Ovary (tissue), 9 donors: ENCODE measurements around the gene GRHL3. TPM values are rescaled to one million over a fixed set of nuclear protein-coding genes. Genes with fewer than 3 reads are reported as not detected.

Source experiments
- DNase-seq, 5 donors: peaks; one replicate each; pipeline ENCODE4 v3.0.0-alpha.2; 2019 to 2020
- H3K27ac ChIP-seq, 2 donors: fragments of 200-600 bp; one replicate each; pipeline versions ENCODE4 v1.5.1 to v1.8.0; 2019 to 2022
- H3K27me3 ChIP-seq: fragments of 200-600 bp; one replicate; pipeline ENCODE4 v1.8.0; 2022
- H3K36me3 ChIP-seq: fragments of 200-600 bp; sonication (generic); one replicate; pipeline ENCODE4 v1.5.1; 2019
- H3K4me1 ChIP-seq: one replicate; pipeline ENCODE4 v1.8.1; 2013; ENCODE audit warnings: mild to moderate bottlenecking, moderate library complexity; ENCODE audit not compliant: insufficient read depth
- H3K4me3 ChIP-seq: fragments of 200-600 bp; sonication (generic); one replicate; pipeline ENCODE4 v1.5.1; 2017
- H3K9me3 ChIP-seq, 2 donors: fragments of 200-600 bp in 1 of 2; sonication (generic) in 1 of 2; one replicate each; pipeline versions ENCODE4 v1.5.1 to v1.8.1; 2013 to 2019; ENCODE audit warnings: mild to moderate bottlenecking in 1 of 2, moderate library complexity in 1 of 2
- EP300 ChIP-seq: sonication (generic); formaldehyde crosslinking; IDR thresholded peaks from one replicate; pipeline ENCODE4 v1.6.1; 2017; ENCODE audit warnings: antibody characterized with exemption
- POLR2A ChIP-seq: fragments of 450-650 bp; IDR thresholded peaks from one replicate; pipeline ENCODE4 v1.6.1; 2017; ENCODE audit warnings: antibody characterized with exemption, mild to moderate bottlenecking, moderate library complexity
- WGBS, 3 donors: extraction: QIAGEN DNeasy Blood & Tissue Kit in 1 of 3; methylation state at CpG; one replicate each; pipeline versions ENCODE4 v1.1.5 to v1.1.7; 2013 to 2017; 5-methylcytosine and 5-hydroxymethylcytosine counted together
- intact Hi-C, 4 donors: fragments of 100-400 bp; cut with DNase I; formaldehyde crosslinking; loops; one replicate each; pipeline versions ENCODE4 v1.11.0 to v1.15.1; 2022 to 2023
- polyA plus RNA-seq, 2 donors: library from polyadenylated mRNA; stranded (reverse); fragments of 200-250 nt in 1 of 2; fragments of 350-450 nt in 1 of 2; fragmentation: Illumina TruSeq in 1 of 2; extraction: RNeasy Lipid Tissue Mini Kit (QIAGEN cat#74804) in 1 of 2; gene quantifications; one replicate each; pipeline ENCODE4 v1.2.3, GENCODE V29; 2013 to 2014
- total RNA-seq, 7 donors: library from RNA; depleted of rRNA in 2 of 7; stranded (reverse); fragments of >200 nt in 2 of 7; fragmentation: NEBNext Ultra II Directional in 3 of 7; extraction: Animal tissue kit (Norgen Biotek cat#: 25700) in 3 of 7; gene quantifications; one replicate each; pipeline versions ENCODE4 v1.1.0 to v1.2.4, GENCODE V29; 2016 to 2023
- TF ChIP-seq, protein P1 (sequence below), 3 donors: fragments of 450-650 bp in 2 of 3; fragments of 200-600 bp in 1 of 3; IDR thresholded peaks; one replicate each; pipeline versions ENCODE4 v1.5.1 to v1.8.0; 2016 to 2022; ENCODE audit warnings: antibody characterized with exemption in 3 of 3, mild to moderate bottlenecking in 1 of 3
- donor health status: DM: no; HTN: no; CAD: no; lungs with moderate emphysema.
- donor health status: DM: no; HTN: no; CAD: no.
- donor health status: Bipolar disorder and iron deficiency.
- donor health status: DM: yes; HTN: yes; CAD: no.
- donor health status: DM: no; HTN: no; CAD: no.
- donor health status: DM: yes; HTN: yes; CAD: no.

Gene GRHL3
- total and polyA plus RNA-seq, 9 donors: 0.15 to 1.6 (median 0.48) TPM; not detected in 6

DNA sequence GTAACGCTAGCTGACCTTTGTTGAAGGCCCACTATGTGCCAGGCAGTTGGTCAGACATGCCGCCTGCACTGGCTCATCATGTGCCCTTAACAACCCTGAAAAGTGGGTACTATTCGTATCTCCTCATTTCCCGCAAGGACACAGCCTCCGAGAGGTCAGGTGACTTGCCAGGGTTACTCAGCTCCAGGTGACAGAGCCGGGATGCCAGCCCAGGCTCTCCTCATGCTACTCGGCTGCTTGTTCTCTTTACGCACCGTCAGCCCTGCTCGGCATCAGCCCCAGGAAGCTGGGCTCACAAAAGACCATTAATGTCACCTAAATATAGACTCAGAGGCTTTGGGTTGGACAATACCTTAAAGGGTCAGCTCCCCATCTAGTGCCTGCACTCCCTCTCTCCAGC is 29.0 kb downstream of the GRHL3 start:
- 87 to 90% (median 89%) methylated on average over 10 of the region's 10 CpGs for WGBS, 3 donors
- Histone ChIP-seq H3K36me3 (no peaks in the 10 kb centered on the region), H3K4me3 (no peak overlapping the region), H3K27me3 (no peaks in the 10 kb centered on the region), H3K27ac (no peak overlapping the region), H3K4me1 (no peaks in the 10 kb centered on the region), H3K9me3 (no peaks in the 10 kb centered on the region)
- TF ChIP-seq EP300: no peak
- no peak for TF ChIP-seq POLR2A
- intact Hi-C loops: no loop called here
- DNase-seq: no peak

DNA sequence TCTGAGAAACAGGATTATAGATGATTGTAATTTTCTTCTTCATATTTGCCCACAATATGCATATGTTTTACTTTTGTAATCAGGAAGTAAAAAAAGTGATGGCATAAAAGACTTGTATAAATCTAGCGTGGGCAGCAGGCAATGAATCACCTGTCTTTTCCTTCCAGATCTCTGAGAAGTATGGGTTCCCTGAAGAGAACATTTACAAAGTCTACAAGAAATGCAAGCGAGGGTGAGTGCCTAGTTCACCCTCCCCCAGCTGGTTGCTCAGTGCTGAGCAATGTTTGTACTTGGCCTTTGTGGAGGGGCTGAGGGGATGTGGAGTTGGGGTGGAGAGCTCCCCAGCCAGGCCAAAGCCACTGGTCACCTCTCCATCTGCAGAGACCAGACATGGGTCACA is 30.7 kb downstream of the GRHL3 start:
- TF ChIP-seq POLR2A (no peak), EP300 (no peak)
- TF ChIP-seq, protein P1, sequence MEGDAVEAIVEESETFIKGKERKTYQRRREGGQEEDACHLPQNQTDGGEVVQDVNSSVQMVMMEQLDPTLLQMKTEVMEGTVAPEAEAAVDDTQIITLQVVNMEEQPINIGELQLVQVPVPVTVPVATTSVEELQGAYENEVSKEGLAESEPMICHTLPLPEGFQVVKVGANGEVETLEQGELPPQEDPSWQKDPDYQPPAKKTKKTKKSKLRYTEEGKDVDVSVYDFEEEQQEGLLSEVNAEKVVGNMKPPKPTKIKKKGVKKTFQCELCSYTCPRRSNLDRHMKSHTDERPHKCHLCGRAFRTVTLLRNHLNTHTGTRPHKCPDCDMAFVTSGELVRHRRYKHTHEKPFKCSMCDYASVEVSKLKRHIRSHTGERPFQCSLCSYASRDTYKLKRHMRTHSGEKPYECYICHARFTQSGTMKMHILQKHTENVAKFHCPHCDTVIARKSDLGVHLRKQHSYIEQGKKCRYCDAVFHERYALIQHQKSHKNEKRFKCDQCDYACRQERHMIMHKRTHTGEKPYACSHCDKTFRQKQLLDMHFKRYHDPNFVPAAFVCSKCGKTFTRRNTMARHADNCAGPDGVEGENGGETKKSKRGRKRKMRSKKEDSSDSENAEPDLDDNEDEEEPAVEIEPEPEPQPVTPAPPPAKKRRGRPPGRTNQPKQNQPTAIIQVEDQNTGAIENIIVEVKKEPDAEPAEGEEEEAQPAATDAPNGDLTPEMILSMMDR (IDR thresholded peaks at IDR 0.05): no peak
- Histone ChIP-seq H3K36me3 (no peaks in the 10 kb centered on the region), H3K27me3 (no peaks in the 10 kb centered on the region), H3K27ac (no peak overlapping the region), H3K4me3 (no peak overlapping the region), H3K9me3 (no peaks in the 10 kb centered on the region), H3K4me1 (no peaks in the 10 kb centered on the region)
- no peak for DNase-seq
- 83 to 92% (median 88%) methylated on average over 2 of the region's 2 CpGs for WGBS, 3 donors
- intact Hi-C loops: no loop called here

DNA sequence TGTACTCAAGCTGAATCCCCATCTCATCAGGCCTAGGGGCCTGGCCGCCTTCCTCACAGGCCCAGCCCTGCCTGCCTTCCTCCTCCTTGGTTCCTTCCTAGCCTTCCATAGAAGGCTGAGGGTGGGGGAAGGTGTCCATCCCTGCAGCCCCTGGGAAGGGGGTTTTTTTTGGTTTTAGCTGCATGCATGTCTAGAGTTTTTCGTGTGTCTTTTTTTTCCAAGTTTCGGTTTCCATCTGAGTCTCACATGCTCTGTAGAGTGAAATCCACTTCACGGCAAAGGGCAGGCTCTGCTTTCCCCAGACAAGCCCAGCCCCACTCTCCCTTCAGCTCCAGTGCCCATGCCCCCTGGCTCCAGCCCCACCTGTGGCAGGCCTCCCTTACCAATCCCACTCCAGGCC is 32.1 kb downstream of the GRHL3 start:
- TF ChIP-seq, protein P1 (IDR thresholded peaks at IDR 0.05): no peak
- TF ChIP-seq EP300 (no peak), POLR2A (no peak)
- WGBS, 3 donors: 81 to 88% (median 87%) methylated on average over 4 of the region's 4 CpGs
- intact Hi-C loops: no loop called here

DNA sequence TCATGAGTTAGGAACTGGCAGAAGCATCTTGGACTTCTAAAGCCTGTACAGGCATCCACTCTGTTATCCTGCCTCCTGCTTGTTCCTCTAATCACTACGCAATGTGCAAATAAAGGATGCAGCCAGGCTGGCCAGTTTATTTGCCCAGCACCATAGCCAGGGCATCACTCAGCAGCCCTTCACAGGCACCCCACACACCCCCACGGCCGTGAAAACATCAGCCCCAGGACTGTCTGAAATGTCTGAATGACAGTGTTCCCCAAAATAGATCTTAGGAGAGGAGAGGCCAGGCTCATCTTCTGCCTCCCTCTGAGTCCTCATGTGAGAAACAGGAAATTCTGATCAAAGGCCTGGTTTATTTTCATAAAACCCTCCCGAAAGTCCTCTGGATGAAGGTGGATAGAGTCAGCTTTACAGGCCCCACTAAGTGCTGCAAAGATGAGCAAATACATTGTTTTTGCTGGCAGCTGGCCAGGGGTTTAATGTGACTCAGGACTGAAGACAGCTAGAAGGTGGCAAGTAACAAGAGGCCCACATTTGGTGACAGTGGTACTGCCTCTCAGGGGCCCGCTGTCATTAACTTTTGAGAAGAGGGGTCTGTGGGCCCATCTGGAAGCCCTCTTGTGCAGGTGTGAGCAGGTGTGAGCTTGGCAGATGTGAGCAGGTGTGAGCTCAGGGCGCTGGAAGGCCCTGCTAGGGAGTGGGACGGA is 32.9 kb downstream of the GRHL3 start:
- Histone ChIP-seq H3K36me3 (no peaks in the 10 kb centered on the region), H3K4me3 (no peak overlapping the region), H3K4me1 (no peaks in the 10 kb centered on the region), H3K27ac (no peak overlapping the region), H3K27me3 (no peaks in the 10 kb centered on the region), H3K9me3 (no peaks in the 10 kb centered on the region)
- TF ChIP-seq EP300 (no peak), POLR2A (no peak)
- TF ChIP-seq, protein P1 (IDR thresholded peaks at IDR 0.05): no peak
- no peak for DNase-seq
- WGBS, 3 donors: 63 to 69% (median 65%) methylated on average over 7 of the region's 7 CpGs
- intact Hi-C loops: no loop called here

More for the DNA sequence above, 32.1 kb downstream of the GRHL3 start:
- no peak for DNase-seq
- Histone ChIP-seq H3K4me1 (no peaks in the 10 kb centered on the region), H3K27me3 (no peaks in the 10 kb centered on the region), H3K9me3 (no peaks in the 10 kb centered on the region), H3K27ac (no peak overlapping the region), H3K4me3 (no peak overlapping the region), H3K36me3 (no peaks in the 10 kb centered on the region)

DNA sequence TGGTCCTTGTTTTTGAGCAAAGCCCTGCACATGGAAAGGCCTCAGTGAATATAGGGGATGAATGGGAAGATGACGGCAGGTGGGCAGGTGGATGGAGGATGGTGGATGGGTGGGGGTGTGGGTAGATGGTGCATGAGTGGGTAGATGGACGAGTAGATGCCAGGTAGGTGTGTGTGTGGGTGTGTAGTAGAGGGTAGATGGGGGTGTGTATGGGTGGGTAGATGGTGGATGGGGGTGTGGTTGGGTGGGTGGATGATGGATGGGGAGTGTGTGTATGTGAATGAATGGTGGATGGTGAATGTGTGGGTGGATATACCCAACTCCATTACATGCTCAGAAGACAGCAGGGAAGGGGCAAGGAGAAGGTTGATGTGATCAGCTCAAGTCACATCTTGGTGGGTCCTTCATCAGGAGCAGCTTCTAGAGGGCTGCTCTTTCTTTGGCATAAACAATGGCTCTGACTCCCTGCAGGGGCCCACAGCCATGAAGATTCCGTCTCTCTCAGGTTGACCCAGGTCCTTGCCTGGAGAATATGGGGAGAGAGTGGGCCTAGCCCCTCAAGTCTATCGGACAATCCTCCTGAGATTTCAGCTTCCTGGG is 34.2 kb downstream of the GRHL3 start:
- TF ChIP-seq, protein P1 (IDR thresholded peaks at IDR 0.05): no peak
- no peak for TF ChIP-seq EP300
- TF ChIP-seq POLR2A: no peak
- 94 to 95% (median 94%) methylated on average over 4 of the region's 4 CpGs for WGBS, 3 donors
- Histone ChIP-seq H3K27ac (no peak overlapping the region), H3K9me3 (no peaks in the 10 kb centered on the region), H3K27me3 (no peaks in the 10 kb centered on the region), H3K4me1 (no peaks in the 10 kb centered on the region), H3K4me3 (no peak overlapping the region), H3K36me3 (no peaks in the 10 kb centered on the region)
- DNase-seq: no peak
- intact Hi-C loops: no loop called here
